GM12872 (cell line): Measurements from ENCODE around the gene ALDH8A1.

Experiments used
- CTCF ChIP-seq: IDR thresholded peaks from 3 replicates; pipeline ENCODE4 v1.5.1; 2011; ENCODE audit warnings: low read depth, mild to moderate bottlenecking, low read length, moderate library complexity; ENCODE audit not compliant: insufficient read depth

The ALDH8A1 gene

DNA sequence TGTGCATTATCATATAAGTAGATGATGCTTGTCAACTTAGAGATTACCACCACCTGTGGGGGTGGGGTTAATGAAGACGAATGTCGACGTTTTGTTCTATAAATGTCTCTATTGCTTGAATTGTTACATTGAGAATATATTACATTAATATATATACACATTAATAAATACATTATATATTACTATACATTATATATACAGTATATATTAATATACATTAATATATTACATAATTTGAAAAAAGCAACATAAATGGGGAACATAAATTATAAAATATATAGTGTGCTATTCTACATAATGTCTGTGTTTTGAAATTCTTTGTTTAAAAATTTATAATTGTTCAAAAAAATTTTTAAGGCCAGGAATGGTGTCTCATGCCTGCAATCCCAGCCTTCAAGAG is 81.1 kb downstream of the ALDH8A1 start:
- no peak for TF ChIP-seq CTCF
